Loucy (cell line): ENCODE measurements around the gene MPRIP.

ENCODE experiments used
- CTCF ChIP-seq: fragments of 200-600 bp; sonication (generic); conservative IDR thresholded peaks from 2 replicates; pipeline ENCODE4 v1.5.1; 2014; ENCODE audit warnings: mild to moderate bottlenecking, antibody characterized with exemption, low read length
- EZH2phosphoT487 ChIP-seq: fragments of 200-600 bp; IDR thresholded peaks from 2 replicates; pipeline ENCODE4 v1.6.1; 2018; ENCODE audit warnings: antibody characterized with exemption, mild to moderate bottlenecking, moderate library complexity, borderline replicate concordance

- TF ChIP-seq CTCF = no peak
- no peak for TF ChIP-seq EZH2phosphoT487
Measured at GRCh38 chr17:17119533-17119932, 77.3 kb downstream of the MPRIP start.
